Urinary bladder (tissue), 4 donors: ENCODE data around the gene TMEM121. TPM values are rescaled to one million over a fixed set of nuclear protein-coding genes. Genes with fewer than 3 reads are reported as not detected.

Source experiments
- DNase-seq: peaks from one replicate; pipeline ENCODE4 v3.0.0-alpha.2; 2015; ENCODE audit errors: extremely low spot score
- H3K27ac ChIP-seq: one replicate; pipeline ENCODE4 v1.5.1; 2013; ENCODE audit warnings: low read depth, mild to moderate bottlenecking, moderate library complexity
- H3K36me3 ChIP-seq: one replicate; pipeline ENCODE4 v1.6.1; 2013; ENCODE audit warnings: mild to moderate bottlenecking, moderate library complexity; ENCODE audit not compliant: insufficient read depth
- H3K4me1 ChIP-seq: one replicate; pipeline ENCODE4 v1.6.1; 2013; ENCODE audit warnings: mild to moderate bottlenecking, moderate library complexity; ENCODE audit not compliant: insufficient read depth
- H3K4me3 ChIP-seq: one replicate; pipeline ENCODE4 v1.5.1; 2013; ENCODE audit warnings: low read depth, low read length
- WGBS: extraction: QIAGEN DNeasy Blood & Tissue Kit; methylation state at CpG from one replicate; pipeline ENCODE4 v1.1.7; 2013; 5-methylcytosine and 5-hydroxymethylcytosine counted together
- polyA plus RNA-seq: library from polyadenylated mRNA; stranded (reverse); fragments of 200-250 nt; gene quantifications from one replicate; pipeline ENCODE4 v1.2.3, GENCODE V29; 2013
- total RNA-seq: library from RNA; depleted of rRNA; stranded (reverse); fragments of >200 nt; gene quantifications from one replicate; pipeline ENCODE4 v1.2.3, GENCODE V29; 2014
- donor health status: healthy with polysubstance abuse.
- donor health status: healthy.

The TMEM121 gene
- total and polyA plus RNA-seq, 2 donors, result 1.3 to 6.7 TPM

DNA sequence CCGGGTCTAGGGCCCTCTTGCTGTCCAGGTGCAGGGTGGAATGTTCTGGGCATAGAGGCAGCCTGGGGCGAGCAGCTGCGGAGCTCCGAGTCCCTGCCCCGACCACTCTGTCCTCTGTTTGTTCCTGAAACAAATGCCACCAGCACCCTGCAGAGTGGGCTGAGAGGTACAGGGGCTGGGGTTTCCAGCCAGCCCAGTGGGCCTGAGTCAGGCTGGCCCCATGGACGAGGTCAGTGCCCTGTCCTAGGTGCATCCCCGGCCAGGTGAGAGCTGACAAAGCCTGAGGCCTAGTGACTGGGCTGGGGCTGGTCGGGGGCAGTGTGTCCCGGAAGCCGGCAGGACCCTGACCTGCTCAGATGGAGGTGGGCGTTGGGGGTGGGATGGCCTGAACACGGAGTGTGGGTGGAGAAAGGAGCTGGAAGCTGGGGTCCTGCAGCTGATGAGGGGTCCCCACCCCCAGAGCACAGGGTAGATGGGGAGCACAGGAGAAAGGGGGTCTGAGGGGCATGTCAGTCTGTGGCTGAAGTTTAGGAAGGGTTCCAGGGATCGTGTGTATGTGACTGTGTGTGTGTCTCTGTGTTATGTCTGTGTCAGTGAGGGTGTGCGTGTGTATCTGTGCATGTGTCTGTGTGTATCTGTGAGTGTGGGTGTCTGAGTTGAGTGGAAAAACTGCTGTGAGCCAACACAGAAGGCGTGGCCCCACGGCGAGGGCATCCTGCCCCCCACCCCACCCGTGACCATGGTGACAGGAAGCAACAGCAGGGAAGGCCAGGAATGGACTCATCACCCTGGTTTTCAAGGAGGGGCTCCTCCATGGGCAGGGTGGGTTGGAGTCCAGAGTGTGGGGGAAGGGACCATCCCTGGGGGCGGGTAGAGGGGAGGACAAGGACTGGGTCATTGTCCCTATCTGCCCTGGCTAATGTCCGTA lies 42.0 kb upstream of the TMEM121 start:
- 59% methylated on average over 20 of the region's 20 CpGs for WGBS
- H3K36me3 ChIP-seq, result no peaks in the 10 kb centered on the region
- no peak overlapping the region for H3K4me3 ChIP-seq
- H3K4me1 ChIP-seq, result no peaks in the 10 kb centered on the region
- DNase-seq, result no peak
- no peak overlapping the region for H3K27ac ChIP-seq

DNA sequence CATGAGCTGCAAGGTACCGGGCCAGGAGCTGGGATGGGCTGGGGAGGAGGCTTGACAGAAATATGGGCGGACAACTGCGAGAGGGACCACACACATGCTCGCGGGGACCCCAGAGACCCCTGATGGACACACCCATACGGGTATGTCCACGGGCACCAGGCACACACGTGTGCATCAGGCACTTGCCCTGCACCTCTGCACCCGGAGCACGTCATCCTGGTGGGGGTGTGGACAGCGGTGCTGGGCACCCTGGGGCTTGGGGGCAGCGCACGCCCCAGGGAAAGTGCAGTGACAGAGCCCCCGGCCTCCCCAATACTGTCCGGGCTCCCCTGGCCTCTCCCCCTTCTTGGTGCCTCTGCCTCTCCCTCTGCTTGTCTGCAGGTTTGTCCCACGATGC lies 41.4 kb upstream of the TMEM121 start:
- DNase-seq, result no peak
- Histone ChIP-seq H3K4me3 (no peak overlapping the region), H3K36me3 (no peaks in the 10 kb centered on the region), H3K27ac (no peak overlapping the region), H3K4me1 (no peaks in the 10 kb centered on the region)
- WGBS, result 80% methylated on average over 16 of the region's 16 CpGs

DNA sequence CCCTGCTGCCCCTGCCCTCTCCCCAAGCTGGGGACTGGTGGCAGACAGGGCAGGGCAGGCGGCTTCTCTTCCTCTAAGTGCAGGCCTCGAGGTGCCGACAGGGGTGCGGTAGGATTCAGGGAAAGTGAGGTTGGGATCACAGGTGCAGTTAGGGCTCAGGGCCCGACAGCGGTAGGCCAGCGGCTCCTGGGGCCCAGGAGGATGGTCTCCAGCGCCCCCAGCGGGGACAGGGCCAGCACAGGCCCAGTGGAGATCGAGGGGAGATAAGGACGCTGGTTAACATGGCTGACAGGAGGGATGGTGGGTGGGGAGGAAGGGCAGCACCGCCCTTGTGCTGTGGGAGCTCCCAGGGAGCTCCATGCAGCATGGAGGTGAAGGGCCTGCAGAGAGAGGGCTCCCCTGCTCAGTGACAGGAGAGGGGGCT lies 40.6 kb upstream of the TMEM121 start:
- Histone ChIP-seq H3K4me3 (no peak overlapping the region), H3K4me1 (no peaks in the 10 kb centered on the region), H3K36me3 (no peaks in the 10 kb centered on the region), H3K27ac (no peak overlapping the region)
- WGBS, result 45% methylated on average over 12 of the region's 12 CpGs
- DNase-seq, result no peak

DNA sequence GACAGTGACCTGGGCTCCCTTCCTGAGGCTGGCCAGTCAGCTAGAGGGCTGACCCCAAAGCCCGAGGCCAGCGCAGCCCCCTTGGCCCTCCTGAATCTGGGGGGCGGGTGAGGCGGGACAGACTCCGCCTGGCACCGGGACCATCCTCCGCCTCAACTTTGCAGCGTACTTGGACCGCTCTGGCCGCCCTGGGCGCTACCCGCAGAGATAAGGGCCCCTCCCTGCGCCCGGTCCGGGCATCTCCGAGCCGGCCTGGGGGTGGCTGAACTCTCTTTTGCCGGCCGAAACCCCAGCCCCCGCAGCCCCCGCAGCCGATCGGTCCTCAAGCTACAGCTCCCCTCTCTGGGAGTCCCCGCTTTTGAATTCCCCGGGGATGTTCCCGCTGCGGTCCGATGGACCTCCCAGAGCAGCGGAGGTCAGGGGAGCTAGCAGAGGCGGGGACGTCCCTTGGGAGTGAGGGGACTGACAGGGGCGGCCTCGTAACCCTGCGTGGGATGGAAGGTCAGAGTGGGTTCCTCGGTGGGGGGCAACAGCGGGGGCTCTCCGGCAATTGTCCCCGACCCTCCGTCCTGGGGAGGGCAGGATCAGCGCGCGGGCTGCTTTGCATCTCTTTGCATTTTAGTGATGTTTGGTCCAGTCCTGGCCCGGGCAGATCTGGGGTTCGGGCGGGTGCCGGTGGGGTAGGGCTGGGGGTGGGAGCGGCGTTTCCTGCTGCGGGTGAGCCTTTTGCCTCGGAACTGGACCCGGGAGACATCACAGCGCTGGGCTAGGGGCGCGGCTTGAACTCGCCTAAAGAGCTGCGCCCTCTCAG lies 40.0 kb upstream of the TMEM121 start, which contains the start of gene CRIP1:
TSS of gene CRIP1 (plus strand) at position 724 of the 811 bp plus-strand sequence. CDS start 374 bp downstream, outside the sequence.
- no peak for DNase-seq
- H3K27ac ChIP-seq, result peak within 1 kb of the TSS; percentile 41
- H3K4me3 ChIP-seq, result peak within 1 kb of the TSS; percentile 39
- no peaks in the 10 kb centered on the region for H3K4me1 ChIP-seq
- H3K36me3 ChIP-seq, result no peaks in the 10 kb centered on the region
- WGBS, result 13% methylated on average over 56 of the region's 56 CpGs

DNA sequence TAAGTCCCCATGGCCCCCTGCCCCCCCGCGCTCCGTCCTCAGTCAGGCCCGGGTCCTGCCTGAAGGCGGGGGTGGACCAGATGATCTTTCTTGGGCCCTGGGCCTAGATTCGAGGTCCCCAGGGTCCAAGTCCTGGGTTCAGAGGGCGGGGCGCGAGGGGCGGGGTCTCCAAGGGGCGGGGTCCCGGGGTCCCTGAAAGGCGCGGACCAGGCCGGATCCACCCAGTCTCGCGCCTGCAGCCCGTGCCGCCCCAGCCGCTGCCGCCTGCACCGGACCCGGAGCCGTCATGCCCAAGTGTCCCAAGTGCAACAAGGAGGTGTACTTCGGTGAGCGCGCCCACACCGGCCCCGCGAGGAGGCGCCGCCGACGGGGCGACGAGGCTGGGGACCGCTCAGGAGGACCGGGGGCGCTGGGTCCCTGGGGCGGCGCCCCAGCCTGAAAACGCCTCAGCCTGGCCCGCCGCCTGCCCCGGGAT lies 39.4 kb upstream of the TMEM121 start:
- no peak for DNase-seq
- H3K4me1 ChIP-seq, result no peaks in the 10 kb centered on the region
- no peak overlapping the region for H3K27ac ChIP-seq
- WGBS, result 6% methylated on average over 45 of the region's 45 CpGs
- H3K4me3 ChIP-seq, result peak overlapping the region; percentile 39
- no peaks in the 10 kb centered on the region for H3K36me3 ChIP-seq

DNA sequence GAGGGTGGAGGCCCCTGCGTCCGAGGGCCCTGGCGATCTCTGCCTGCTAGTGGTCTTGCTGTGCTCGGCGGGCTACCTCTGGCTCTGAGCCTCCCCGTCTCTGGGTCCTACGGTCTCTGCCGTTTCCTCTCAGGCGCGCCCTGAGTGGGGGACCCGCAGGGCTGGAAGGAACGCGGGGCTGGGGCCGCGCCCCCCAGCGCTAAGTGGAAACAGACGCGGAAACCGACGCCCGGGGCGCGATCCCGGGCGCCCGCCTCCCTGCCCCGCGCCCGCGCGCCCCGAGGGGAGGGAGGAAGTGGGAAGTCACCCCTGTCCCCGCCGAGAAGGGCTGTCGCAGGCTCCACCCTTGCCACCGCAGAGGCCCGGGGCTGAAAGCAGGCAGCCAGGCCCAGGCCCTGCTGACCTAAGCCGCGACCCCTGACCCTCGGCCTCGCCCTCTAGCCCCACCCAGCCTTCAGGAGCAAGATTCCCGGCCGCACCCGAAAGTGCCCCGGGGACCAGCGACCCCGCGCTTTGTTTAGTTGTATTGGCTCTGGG lies 38.9 kb upstream of the TMEM121 start:
- Histone ChIP-seq H3K4me1 (no peaks in the 10 kb centered on the region), H3K27ac (peak overlapping the region; percentile 51), H3K36me3 (no peaks in the 10 kb centered on the region), H3K4me3 (peak overlapping the region; percentile 39)
- WGBS, result 8% methylated on average over 48 of the region's 48 CpGs
- no peak for DNase-seq

DNA sequence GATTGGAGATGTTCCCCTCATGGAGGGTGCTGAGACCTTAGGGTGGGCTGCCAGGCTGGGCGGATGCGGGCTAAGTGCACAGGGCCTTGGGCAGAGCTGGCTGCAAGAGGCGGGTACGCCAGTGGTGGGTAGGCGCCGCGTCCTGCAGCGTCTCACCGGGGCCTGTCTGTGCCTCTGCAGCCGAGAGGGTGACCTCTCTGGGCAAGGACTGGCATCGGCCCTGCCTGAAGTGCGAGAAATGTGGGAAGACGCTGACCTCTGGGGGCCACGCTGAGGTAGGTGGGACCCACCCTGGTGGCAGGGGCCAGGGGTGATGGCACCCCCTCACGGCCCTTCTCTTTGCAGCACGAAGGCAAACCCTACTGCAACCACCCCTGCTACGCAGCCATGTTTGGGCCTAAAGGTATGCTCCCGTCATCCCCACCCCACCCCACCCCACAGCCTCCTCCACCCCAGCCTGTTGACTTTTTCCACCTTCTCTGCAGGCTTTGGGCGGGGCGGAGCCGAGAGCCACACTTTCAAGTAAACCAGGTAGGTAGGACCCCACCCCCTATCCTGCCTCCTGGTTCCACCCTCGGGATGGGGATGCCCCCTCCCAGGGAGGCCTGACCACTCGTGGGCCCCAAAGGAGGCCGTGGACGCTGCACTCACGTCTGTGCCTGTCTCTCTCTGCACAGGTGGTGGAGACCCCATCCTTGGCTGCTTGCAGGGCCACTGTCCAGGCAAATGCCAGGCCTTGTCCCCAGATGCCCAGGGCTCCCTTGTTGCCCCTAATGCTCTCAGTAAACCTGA lies 38.2 kb upstream of the TMEM121 start:
- WGBS, result 72% methylated on average over 26 of the region's 26 CpGs
- H3K27ac ChIP-seq, result peak overlapping the region; percentile 51
- DNase-seq, result no peak
- H3K36me3 ChIP-seq, result no peaks in the 10 kb centered on the region
- H3K4me3 ChIP-seq, result peak overlapping the region; percentile 39
- H3K4me1 ChIP-seq, result no peaks in the 10 kb centered on the region

DNA sequence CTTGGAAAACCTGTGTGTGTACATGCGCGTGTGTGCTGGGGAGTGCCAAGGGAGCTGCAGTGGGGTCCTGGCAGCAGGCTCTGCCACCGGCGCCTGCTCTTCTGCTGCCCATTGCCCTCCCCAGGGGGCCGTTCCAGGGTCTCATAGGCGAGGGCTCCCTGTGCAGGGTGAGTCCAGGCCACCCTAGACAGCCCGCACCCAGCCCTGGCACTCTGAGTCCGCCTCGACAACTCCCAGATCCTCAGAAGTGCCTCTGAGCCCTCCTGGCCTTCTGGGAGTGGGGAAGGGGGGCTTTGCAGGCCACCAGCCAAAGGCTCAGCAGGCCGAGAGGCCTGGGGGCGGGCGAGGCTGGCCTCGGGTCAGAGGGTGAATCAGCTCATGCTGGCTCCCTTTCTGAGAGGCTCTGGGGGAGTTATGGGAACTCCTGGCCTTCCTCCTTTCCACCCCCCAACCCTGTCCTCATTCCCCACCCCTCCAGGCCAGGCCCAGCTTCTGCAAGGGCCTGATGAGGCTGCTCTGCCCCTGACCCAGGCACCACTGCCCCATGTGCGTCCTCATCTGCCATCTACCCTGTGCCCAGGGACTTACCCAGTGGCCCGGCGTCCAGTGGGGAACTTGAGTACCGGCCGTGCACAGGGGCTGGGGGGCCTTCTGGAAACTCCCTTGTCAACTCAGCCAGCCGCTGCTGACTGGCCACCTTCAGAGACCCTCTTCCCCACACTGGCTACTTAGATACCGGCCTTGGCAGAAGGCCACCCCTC lies 37.4 kb upstream of the TMEM121 start:
- WGBS, result 63% methylated on average over 20 of the region's 20 CpGs
- H3K4me3 ChIP-seq, result no peak overlapping the region
- H3K4me1 ChIP-seq, result no peaks in the 10 kb centered on the region
- H3K36me3 ChIP-seq, result no peaks in the 10 kb centered on the region
- no peak for DNase-seq
- H3K27ac ChIP-seq, result no peak overlapping the region

DNA sequence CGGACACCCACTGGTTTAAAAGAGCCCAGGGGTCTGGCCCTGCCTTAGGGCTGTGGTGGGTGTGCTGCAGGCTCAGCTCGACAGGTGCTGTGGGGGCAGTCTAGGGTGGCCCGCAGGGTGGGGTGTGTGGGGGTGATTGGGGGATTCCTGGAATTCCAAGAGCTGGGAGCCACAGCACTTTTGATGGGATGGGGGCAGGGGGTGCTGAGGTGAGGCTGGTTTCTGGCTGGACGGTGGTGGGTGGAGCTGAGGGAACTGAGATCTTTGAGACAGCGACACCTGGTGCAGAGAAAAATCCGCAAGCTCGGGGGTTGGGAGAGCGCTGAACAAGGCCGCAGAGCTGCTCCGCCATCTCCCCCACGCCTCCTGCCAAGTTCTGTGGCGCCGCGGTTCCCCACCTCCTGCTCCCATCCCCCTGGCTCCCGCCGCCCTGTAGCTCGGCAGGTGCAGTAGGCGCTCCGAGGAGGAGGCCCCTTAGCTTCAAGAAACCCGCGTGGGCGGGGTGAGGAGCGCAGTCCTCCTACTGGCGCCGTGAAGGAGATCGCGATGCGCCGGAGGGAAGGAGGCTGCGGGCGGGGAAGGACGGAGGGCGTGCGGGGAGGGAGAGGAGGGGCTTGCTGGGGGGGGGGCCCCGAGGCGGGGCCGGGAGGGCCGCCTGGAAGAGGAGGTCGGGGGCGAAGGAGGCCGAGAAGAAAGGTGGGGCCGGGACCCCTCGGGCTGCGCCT lies 36.7 kb upstream of the TMEM121 start:
- peak; percentile 86 for DNase-seq
- Histone ChIP-seq H3K27ac (peak overlapping the region; percentile 95), H3K36me3 (no peaks in the 10 kb centered on the region), H3K4me1 (no peaks in the 10 kb centered on the region), H3K4me3 (peak overlapping the region; percentile 42)
- 1% methylated on average over 44 of the region's 44 CpGs for WGBS

DNA sequence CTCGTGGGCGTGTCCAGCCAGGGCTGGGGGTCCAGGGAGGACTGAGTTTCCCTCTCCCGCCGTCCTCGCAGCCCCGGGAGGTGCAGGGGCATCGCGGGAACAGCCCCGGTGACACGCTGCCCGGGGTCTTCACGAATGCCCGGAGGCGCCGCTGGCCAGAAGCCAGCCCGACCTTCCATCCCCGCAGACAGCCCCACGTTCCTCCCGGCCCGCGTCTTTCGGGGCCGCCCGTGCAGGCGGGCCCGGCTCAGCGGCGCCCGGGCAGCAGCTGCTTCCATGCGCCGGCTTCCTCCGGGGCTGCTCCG lies 36.2 kb upstream of the TMEM121 start:
- Histone ChIP-seq H3K4me3 (peak overlapping the region; percentile 42), H3K4me1 (no peaks in the 10 kb centered on the region), H3K36me3 (no peaks in the 10 kb centered on the region), H3K27ac (peak overlapping the region; percentile 95)
- DNase-seq, result no peak
- under 1% methylated on average over 33 of the region's 33 CpGs for WGBS

DNA sequence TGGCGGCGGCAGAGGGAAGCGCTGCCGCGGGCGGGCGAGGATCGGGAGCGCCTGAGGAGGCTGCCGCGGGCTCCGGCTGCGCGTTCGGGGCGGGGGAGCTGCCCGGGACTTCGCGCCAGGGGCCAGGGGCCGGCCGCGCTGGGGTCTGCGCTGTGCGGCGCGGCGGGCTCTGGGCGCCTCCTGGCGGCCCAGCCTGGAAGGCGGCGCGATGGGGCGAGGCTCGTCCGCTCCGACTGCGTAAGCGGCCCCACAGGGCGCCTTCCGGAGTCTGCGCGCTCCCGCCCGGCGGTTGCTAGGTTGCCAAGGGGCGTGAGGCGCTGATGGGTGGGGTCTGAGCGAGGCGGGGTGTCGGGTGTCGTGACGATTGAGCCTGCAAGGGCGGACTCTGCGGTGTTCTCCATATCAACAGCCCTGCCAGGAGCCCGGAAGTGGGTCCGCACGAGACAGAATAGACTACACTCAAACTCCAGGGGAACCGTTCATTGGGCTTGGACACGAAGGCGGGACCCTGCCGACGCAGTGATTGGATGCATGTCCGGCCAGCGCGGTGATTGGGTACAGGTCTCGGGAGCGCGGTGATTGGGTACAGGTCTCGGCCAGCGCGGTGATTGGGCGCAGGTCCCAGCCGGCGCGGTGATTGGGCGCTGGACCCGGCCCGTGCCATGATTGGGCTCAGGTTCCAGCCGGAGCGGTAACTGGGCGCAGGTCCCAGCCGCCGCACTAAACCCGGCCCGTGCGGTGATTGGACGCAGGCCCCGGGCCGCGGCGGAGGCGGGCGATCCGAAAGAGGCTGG lies 35.6 kb upstream of the TMEM121 start, which contains the start of gene TEDC1:
TSS of gene TEDC1 (plus strand) at position 675 of the 794 bp plus-strand sequence. CDS start 130 bp downstream, outside the sequence.
- DNase-seq, result peak; percentile 100
- Histone ChIP-seq H3K27ac (peak within 1 kb of the TSS; percentile 95), H3K4me3 (peak within 1 kb of the TSS; percentile 48), H3K36me3 (no peaks in the 10 kb centered on the region), H3K4me1 (no peaks in the 10 kb centered on the region)
- under 1% methylated on average over 94 of the region's 94 CpGs for WGBS
